ENCODE data around the gene OXLD1. TPM values are rescaled to one million over a fixed set of nuclear protein-coding genes. Genes with fewer than 3 reads are reported as not detected.

The OXLD1 gene
- total RNA-seq, 1 donor from 2014 or later, result 28.1 TPM

- Mint-ChIP-seq H3K36me3 (peaks cover 3% of the 10 kb centered on the region), H3K4me3 (peak overlapping the region; percentile 92), H3K9me3 (no peaks in the 10 kb centered on the region), H3K27ac (no peak overlapping the region), H3K27me3 (no peaks in the 10 kb centered on the region), H3K4me1 (ENCODE audit: unreplicated experiment) (peaks cover 17% of the 10 kb centered on the region)
- TF ChIP-seq CTCF (conservative IDR thresholded peaks at IDR 0.05), result no peak
- no peak for DNase-seq (ENCODE audit: extremely low spot score, unreplicated experiment)
Measured at GRCh38 chr17:81667754-81668153, 1.3 kb upstream of the OXLD1 start.

GRCh38 chr17:81666092-81666341 lies 388 bp downstream of the OXLD1 start:
- H3K27me3 Mint-ChIP-seq, result no peaks in the 10 kb centered on the region

GRCh38 chr17:81665205-81666091 lies 957 bp downstream of the OXLD1 start:
- H3K27me3 Mint-ChIP-seq, result no peaks in the 10 kb centered on the region
- H3K9me3 Mint-ChIP-seq, result no peaks in the 10 kb centered on the region
- TF ChIP-seq CTCF (conservative IDR thresholded peaks at IDR 0.05), result no peak
- H3K4me1 Mint-ChIP-seq (ENCODE audit: unreplicated experiment), result peaks cover 17% of the 10 kb centered on the region
- peak overlapping the region; percentile 86 for H3K27ac Mint-ChIP-seq
- peaks cover 3% of the 10 kb centered on the region for H3K36me3 Mint-ChIP-seq
- H3K4me3 Mint-ChIP-seq, result peak overlapping the region; percentile 96
- no peak for DNase-seq (ENCODE audit: extremely low spot score, unreplicated experiment)

More at GRCh38 chr17:81666092-81666341, 388 bp downstream of the OXLD1 start:
- Mint-ChIP-seq H3K36me3 (peaks cover 3% of the 10 kb centered on the region), H3K4me1 (ENCODE audit: unreplicated experiment) (peaks cover 17% of the 10 kb centered on the region), H3K27ac (peak overlapping the region; percentile 86), H3K9me3 (no peaks in the 10 kb centered on the region), H3K4me3 (peak overlapping the region; percentile 96)
- no peak for TF ChIP-seq CTCF (conservative IDR thresholded peaks at IDR 0.05)
- no peak for DNase-seq (ENCODE audit: extremely low spot score, unreplicated experiment)

DNA sequence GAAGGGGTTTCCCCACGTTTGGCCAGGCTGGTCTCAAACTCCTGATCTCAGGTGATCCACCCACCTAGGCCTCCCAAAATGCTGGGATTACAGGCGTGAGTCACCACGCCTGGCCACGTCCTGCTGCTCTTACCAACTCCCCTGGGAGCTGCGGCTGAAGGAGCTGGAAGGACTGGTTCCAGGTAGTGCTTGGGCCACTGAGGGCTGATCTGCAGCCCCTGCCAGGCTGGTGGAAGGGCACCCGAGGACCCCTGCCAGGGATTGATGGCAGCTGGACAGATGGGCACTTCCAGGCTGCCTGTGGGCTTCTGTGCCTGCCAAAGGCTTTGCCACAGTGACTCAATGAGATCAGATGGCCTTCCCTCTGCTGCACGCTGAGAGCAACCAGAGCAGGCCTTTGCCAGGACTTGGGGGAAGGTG lies 2.3 kb downstream of the OXLD1 start:
- no peak for DNase-seq (ENCODE audit: extremely low spot score, unreplicated experiment)
- H3K27ac Mint-ChIP-seq, result no peak overlapping the region
- H3K4me1 Mint-ChIP-seq (ENCODE audit: unreplicated experiment), result peaks cover 17% of the 10 kb centered on the region
- H3K36me3 Mint-ChIP-seq, result peaks cover 3% of the 10 kb centered on the region
- H3K9me3 Mint-ChIP-seq, result no peaks in the 10 kb centered on the region
- no peak overlapping the region for H3K4me3 Mint-ChIP-seq
- H3K27me3 Mint-ChIP-seq, result no peaks in the 10 kb centered on the region
- TF ChIP-seq CTCF (conservative IDR thresholded peaks at IDR 0.05), result no peak

DNA sequence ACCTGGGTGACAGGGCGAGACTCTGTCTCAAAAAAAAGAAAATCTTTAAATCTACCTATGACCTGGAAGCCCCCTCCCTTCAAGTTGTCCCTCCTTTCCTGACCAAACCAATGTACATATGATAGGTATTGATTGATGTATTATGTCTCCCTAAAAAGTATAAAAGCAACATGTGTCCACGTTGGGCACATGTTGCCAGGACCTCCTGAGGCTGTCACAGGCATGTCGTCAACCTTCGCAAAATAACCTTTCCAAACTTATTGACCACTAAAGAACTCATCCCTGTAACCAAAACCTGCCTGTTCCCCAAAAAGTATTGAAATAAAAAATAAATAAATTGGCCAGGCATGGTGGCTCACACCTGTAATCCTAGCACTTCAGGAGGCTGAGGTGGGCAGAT lies 4.4 kb downstream of the OXLD1 start:
- no peak overlapping the region for H3K4me3 Mint-ChIP-seq
- TF ChIP-seq CTCF (conservative IDR thresholded peaks at IDR 0.05), result no peak
- no peak overlapping the region for H3K27ac Mint-ChIP-seq
- H3K27me3 Mint-ChIP-seq, result no peaks in the 10 kb centered on the region
- peaks cover 6% of the 10 kb centered on the region for H3K4me1 Mint-ChIP-seq (ENCODE audit: unreplicated experiment)
- no peaks in the 10 kb centered on the region for H3K9me3 Mint-ChIP-seq
- DNase-seq (ENCODE audit: extremely low spot score, unreplicated experiment), result no peak
- no peaks in the 10 kb centered on the region for H3K36me3 Mint-ChIP-seq
